Measurements from ENCODE around the gene MUTYH.
A peak's percentile ranks its signal among the peaks of the same experiment; 100 is the strongest.
"Not testable (repeated sequence)": the region's sequence is repeated elsewhere in the genome, so short reads cannot be mapped to it uniquely, and the experiment has no call there.

Gene MUTYH

DNA sequence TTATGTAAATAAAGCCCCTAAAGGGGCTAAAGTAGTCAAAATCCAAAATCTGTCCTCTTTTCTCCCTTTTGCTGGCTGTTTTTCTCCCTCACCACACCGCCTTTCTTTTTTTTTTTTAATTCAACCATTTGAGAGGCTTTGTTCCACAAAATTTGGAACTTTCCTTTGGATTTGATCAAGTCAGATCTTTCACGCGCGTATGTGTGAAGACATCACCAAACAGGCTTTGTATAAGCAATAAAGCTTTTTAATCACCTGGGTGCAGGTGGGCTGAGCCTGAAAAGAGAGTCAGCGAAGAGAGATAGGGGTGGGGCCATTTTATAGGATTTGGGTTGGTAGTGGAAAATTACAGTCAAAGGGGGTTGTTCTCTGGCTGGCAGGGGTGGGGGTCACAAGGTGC lies 18.8 kb downstream of the MUTYH start:
- DNase-seq (ENCODE audit: low read depth in 2 of 2), result no peak

GRCh38 chr1:45319761-45320160 lies 20.5 kb downstream of the MUTYH start:
- no peak for DNase-seq (ENCODE audit: low read depth in 2 of 2)

- DNase-seq (ENCODE audit: low read depth in 2 of 2), result no peak
These were observed 23.1 kb downstream of the MUTYH start for GRCh38 chr1:45317166-45317565.

DNA sequence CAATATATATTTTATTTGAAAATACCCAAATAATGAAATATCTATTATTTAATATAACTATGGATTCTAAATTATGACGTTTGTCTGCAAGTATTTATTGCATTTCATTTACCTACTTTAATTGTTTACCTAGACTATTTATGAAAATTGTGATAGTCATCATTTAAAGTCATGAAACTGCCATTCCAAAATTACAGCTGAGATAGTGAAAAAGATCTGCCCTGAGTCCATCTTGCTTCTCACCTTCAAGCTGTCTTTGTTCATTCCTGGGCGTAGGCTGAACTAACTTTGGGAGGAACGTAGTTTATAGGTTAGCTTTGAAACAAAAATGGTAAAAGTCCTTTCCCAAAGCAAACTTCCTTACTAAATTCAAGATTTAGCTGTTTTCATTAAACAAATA lies 26.0 kb downstream of the MUTYH start:
- no peak for DNase-seq (ENCODE audit: low read depth in 2 of 2)

GRCh38 chr1:45306905-45307304 lies 33.3 kb downstream of the MUTYH start:
- DNase-seq (ENCODE audit: low read depth in 2 of 2), result no peak

DNA sequence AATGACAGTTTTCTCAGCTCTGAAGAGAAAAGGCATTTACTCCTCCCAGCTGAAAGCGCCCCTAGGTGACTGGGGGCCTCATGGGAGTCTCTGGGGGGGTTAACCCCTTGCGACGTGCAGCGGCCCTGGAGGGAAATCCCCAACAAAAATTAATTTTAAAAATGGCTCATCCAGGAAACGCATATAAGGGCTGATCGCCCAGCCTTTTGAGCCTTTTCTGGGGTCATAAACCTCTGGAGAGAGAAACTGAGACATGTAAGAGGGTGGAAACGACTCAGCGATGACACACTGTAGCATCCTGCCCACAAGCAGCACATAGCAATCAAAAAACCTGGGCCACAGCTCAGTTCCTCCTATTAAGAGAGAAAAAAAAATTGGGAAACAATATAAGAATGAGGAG lies 33.9 kb downstream of the MUTYH start:
- no peak for DNase-seq (ENCODE audit: low read depth in 2 of 2)

DNA sequence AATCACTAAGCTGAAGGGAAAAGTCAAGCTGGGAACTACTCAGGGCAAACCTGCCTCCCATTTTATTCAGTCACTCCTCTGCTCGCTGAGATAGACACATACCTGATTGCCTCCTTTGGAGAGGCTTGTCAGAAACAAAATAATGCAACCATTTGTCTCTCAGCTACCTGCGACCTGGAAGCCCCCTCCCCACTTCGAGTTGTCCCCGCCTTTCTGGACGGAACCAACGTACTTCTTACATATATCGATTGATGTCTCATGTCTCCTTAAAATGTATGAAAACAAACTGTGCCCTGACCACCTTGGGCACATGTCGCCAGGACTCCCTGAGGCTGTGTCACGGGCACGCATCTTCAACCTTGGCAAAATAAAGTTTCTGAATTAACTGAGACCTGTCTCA lies 35.0 kb downstream of the MUTYH start:
- no peak for DNase-seq (ENCODE audit: low read depth in 2 of 2)

GRCh38 chr1:45304311-45305081 lies 35.7 kb downstream of the MUTYH start:
- no peak for DNase-seq (ENCODE audit: low read depth in 2 of 2)

- DNase-seq (ENCODE audit: low read depth in 2 of 2), result peak; percentile 98 to 99
These were observed 36.5 kb downstream of the MUTYH start for GRCh38 chr1:45303520-45304310.

- no peak for DNase-seq (ENCODE audit: low read depth in 2 of 2)
These were observed 37.6 kb downstream of the MUTYH start for GRCh38 chr1:45302505-45303150.

DNA sequence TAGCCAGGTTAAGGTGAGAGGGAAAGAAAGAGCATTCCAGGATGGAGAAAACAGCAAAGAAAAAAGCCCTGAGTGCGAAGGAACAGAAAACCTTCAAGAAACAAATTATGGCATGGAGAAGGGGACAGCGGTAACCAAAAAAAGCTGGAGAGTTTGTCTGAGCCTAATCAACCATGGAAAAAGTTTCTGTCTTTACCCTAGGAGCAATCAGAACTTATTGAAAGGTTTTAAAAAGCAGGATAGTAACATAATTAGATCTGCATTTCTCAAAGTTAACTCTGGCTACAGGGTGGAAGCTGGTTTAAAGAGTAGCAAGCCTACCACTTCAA lies 39.6 kb downstream of the MUTYH start:
- DNase-seq (ENCODE audit: low read depth in 2 of 2), result no peak

- peak in 1 of 2 donors; percentile 3 for DNase-seq (ENCODE audit: low read depth in 2 of 2)
These were observed 40.1 kb downstream of the MUTYH start for GRCh38 chr1:45299981-45300668.

DNA sequence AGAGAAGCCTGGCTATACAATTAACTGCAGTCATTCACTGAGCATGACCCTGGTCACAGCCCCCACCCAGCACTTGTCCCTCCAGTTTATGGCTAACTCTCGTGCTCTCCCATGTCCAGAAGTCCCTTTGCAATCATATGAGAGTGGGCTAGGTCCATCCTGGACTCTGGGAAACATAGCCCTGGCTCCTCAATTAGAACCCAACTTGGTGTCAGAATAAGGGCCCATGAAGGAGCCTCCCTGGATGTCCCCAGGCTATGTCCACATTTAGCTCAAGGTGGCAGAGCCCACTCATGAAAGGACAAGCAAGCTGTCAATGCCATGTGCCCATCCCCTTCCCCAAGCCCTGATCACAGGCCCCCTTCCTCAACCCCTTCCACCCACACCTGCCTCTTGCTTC lies 40.9 kb downstream of the MUTYH start:
- no peak for DNase-seq (ENCODE audit: low read depth in 2 of 2)

GRCh38 chr1:45297666-45298356 lies 42.4 kb downstream of the MUTYH start:
- no peak for DNase-seq (ENCODE audit: low read depth in 2 of 2)

- DNase-seq (ENCODE audit: low read depth in 2 of 2), result no peak
These were observed 48.5 kb downstream of the MUTYH start for GRCh38 chr1:45291716-45292115.

DNA sequence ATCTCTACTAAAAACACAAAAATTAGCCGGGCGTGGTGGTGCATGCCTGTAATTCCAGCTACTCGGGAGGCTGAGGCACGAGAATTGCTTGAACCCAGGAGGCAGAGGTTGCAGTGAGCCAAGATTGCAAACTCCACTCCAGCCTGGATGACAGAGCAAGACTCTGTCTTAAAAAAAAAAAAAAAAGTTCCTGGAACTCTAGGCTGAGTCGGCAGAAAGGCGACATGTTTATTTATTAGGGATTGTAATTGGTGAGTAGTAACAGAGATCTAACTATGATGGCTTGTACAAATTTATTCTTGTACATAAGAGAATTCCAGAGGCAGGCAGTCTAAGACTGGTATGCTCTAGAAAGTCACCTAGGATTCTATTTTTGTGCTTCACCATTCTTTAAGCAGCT lies 49.2 kb downstream of the MUTYH start:
- not testable (repeated sequence) for DNase-seq (ENCODE audit: low read depth in 2 of 2)

DNA sequence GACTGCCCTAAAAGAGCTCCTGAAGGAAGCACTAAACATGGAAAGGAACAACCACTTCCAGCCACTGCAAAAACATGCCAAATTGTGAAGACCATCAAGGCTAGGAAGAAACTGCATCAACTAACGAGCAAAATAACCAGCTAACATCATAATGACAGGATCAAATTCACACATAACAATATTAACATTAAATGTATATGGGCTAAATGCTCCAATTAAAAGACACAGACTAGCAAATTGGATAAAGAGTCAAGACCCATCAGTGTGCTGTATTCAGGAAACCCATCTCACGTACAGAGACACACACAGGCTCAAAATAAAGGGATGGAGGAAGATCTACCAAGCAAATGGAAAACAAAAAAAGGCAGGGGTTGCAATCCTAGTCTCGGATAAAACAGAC lies 53.7 kb downstream of the MUTYH start:
- DNase-seq (ENCODE audit: low read depth in 2 of 2), result not testable (repeated sequence)

DNA sequence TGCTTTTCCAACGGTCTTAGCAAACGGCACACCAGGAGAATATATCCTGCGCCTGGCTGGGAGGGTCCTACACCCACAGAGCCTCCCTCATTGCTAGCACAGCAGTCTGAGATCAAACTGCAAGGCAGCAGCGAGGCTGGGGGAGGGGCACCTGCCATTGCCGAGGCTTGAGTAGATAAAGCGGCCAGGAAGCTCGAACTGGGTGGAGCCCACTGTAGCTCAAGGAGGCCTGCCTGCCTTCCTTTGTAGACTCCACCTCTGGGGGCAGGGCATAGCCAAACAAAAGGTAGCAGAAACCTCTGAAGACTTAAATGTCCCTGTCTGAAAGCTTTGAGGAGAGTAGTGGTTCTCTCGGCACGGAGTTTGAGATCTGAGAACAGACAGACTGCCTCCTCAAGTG lies 55.4 kb downstream of the MUTYH start:
- not testable (repeated sequence) for DNase-seq (ENCODE audit: low read depth in 2 of 2)

DNA sequence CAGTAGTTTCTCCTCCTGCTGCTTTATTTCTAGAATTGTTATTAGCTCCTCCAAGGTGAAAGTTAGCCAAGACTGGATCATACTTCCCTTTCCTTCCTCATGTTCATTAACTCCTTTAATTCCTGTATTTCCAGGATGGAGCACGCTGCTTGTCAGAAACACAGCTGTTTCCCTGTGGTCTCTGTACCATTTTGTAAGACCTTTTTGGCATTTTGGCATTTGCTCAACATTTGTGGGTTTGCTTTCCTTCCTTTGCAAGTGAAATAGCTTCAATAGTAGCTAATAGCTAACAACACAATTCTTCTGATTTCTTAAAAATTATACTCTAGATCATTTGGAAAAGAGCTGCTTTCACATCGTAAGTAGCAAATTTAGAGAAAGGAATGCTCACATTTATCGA lies 57.9 kb downstream of the MUTYH start:
- no peak for DNase-seq (ENCODE audit: low read depth in 2 of 2)

Data from activated CD8-positive, alpha-beta memory T cell treated with anti-CD3 and anti-CD28 coated beads for 4 hours (primary cell).